Effector memory CD4-positive, alpha-beta T cell (primary cell): ENCODE measurements around the gene DDX3X.
"Not testable (repeated sequence)": the region's sequence is repeated elsewhere in the genome, so short reads cannot be mapped to it uniquely, and the experiment has no call there.

ENCODE experiments used
- DNase-seq, 3 donors: peaks; one replicate each; pipeline ENCODE4 v3.0.0-alpha.2; 2020
- H3K27ac ChIP-seq: 2 replicates; pipeline ENCODE4 v1.7.0; 2013; ENCODE audit warnings: mild to moderate bottlenecking, low read length, moderate library complexity; ENCODE audit not compliant: insufficient read depth, poor library complexity, severe bottlenecking
- H3K27me3 ChIP-seq: replicated peaks from 2 replicates; pipeline ENCODE4 v1.7.0; 2013; ENCODE audit warnings: mild to moderate bottlenecking, low read length; ENCODE audit not compliant: insufficient read depth, control insufficient read depth, poor library complexity, severe bottlenecking
- H3K36me3 ChIP-seq: 2 replicates; pipeline ENCODE4 v1.7.0; 2013; ENCODE audit warnings: mild to moderate bottlenecking, low read length, moderate library complexity; ENCODE audit not compliant: control insufficient read depth, insufficient read depth
- H3K4me1 ChIP-seq: 2 replicates; pipeline ENCODE4 v1.7.0; 2013; ENCODE audit warnings: low read length, mild to moderate bottlenecking; ENCODE audit not compliant: control insufficient read depth, insufficient read depth, poor library complexity, severe bottlenecking
- H3K4me3 ChIP-seq: 2 replicates; pipeline ENCODE4 v1.7.0; 2013; ENCODE audit warnings: low read length, low read depth, mild to moderate bottlenecking; ENCODE audit not compliant: insufficient read depth, poor library complexity, severe bottlenecking
- H3K9me3 ChIP-seq: 2 replicates; pipeline ENCODE4 v1.7.0; 2013; ENCODE audit warnings: mild to moderate bottlenecking, low read length, moderate library complexity; ENCODE audit not compliant: control insufficient read depth

Gene DDX3X

DNA sequence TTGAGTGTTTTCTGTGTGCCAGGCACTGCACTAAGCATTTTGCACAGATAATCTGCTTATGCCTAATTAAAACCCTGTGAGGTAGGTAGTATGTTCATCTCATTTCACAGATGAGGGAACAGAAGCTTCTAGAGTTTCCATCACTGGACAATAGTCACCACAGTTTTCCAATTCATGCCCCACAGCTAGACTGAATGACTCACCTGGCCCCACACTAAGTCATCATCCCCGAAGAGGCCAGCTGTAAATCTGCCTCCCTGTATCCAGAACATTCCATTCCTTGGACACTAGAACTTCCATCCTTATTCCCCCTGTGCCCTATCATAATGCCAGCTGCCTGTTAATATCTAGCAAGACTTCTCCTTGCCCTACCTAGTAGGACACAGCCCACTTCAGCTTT, 72.2 kb downstream of the DDX3X start:
- no peak for DNase-seq
- H3K4me1 ChIP-seq: no peaks in the 10 kb centered on the region
- H3K27me3 ChIP-seq: no peaks in the 10 kb centered on the region
- H3K27ac ChIP-seq: no peak overlapping the region
- no peak overlapping the region for H3K4me3 ChIP-seq
- H3K36me3 ChIP-seq: no peaks in the 10 kb centered on the region
- H3K9me3 ChIP-seq: no peaks in the 10 kb centered on the region

DNA sequence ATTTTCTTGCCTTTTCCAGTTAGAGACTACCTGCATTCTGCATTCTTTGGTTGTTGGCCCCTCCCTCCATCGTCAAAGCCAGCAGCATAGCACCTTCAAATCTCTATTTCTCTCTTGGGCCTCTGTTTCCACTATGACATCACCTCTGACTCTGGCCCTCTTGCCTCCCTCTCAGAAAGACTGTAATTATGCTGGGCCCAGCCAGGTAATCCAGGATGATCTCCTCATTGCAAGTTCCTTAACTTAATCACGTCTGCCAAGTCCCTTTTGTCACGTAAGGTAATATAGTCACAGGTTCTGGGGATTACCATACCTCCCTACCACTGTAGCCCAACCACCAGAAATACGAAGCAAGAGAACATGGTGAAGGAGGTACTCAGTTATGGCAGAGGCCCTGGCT, 73.9 kb downstream of the DDX3X start:
- Histone ChIP-seq H3K4me3 (no peak overlapping the region), H3K27me3 (no peaks in the 10 kb centered on the region), H3K9me3 (no peaks in the 10 kb centered on the region), H3K36me3 (no peaks in the 10 kb centered on the region), H3K4me1 (no peaks in the 10 kb centered on the region), H3K27ac (no peak overlapping the region)
- no peak for DNase-seq

DNA sequence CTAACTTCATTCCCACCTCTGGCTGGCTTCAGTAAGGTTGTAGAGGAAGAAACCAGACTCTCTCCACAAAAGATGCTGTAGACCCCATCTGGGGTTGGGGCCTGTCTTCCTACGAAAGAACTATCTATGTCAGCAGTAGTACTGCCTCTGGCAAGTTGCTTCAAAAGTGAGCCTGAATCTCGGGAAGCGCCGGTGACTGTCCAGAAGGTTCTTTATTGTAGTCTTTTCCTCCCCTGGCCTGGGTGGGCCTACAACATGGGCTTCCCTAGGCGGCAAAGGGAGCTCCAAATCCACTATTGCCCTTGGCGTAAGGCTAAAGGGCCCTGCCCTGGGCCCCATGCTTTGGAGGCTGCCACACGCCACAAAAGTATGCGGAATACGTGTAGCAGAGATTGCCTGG, 74.6 kb downstream of the DDX3X start:
- DNase-seq: no peak
- Histone ChIP-seq H3K4me3 (no peak overlapping the region), H3K9me3 (no peaks in the 10 kb centered on the region), H3K27me3 (no peaks in the 10 kb centered on the region), H3K27ac (no peak overlapping the region), H3K4me1 (no peaks in the 10 kb centered on the region), H3K36me3 (no peaks in the 10 kb centered on the region)

DNA sequence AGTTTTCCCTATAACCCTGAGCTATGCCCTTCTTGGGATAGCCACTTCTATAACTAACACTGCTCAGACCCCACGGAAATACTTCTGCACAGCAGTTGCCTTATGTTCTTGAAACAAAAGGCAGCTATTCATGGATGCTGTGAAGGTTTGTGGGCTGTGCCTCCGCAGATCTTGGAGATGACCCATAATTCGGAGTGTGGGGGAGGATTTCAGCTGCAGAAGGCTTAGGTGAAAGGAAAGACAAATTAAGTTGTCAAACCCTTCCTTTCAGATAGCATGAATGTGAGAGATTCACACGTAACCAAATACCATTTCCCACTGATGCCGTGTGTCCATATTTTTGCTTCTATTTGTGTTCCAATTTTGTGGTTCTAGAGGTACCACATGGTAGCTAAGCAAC, 75.0 kb downstream of the DDX3X start:
- Histone ChIP-seq H3K27ac (no peak overlapping the region), H3K4me1 (no peaks in the 10 kb centered on the region), H3K36me3 (no peaks in the 10 kb centered on the region), H3K27me3 (no peaks in the 10 kb centered on the region), H3K4me3 (no peak overlapping the region), H3K9me3 (no peaks in the 10 kb centered on the region)
- DNase-seq: no peak

DNA sequence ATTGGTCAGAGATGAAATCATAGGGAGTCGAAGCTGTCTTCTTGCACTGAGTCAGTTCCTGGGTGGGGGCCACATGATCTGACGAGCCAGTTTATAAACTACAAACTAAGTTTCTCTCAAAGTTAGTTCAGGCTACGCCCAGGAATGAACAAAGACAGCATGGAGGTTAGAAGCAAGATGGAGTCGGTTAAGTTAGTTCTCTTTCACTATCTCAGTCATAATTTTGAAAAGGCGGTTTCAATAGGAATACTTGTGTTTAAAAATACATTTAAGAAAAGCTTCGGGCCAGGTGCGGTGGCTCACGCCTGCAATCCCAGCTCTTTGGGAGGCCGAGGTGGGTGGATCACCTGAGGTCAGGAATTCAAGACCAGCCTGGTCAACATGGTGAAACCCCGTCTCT, 77.3 kb downstream of the DDX3X start:
- H3K36me3 ChIP-seq, DNase-seq, H3K4me3 ChIP-seq, H3K9me3 ChIP-seq, H3K27me3 ChIP-seq, H3K4me1 ChIP-seq, H3K27ac ChIP-seq: not testable (repeated sequence)

DNA sequence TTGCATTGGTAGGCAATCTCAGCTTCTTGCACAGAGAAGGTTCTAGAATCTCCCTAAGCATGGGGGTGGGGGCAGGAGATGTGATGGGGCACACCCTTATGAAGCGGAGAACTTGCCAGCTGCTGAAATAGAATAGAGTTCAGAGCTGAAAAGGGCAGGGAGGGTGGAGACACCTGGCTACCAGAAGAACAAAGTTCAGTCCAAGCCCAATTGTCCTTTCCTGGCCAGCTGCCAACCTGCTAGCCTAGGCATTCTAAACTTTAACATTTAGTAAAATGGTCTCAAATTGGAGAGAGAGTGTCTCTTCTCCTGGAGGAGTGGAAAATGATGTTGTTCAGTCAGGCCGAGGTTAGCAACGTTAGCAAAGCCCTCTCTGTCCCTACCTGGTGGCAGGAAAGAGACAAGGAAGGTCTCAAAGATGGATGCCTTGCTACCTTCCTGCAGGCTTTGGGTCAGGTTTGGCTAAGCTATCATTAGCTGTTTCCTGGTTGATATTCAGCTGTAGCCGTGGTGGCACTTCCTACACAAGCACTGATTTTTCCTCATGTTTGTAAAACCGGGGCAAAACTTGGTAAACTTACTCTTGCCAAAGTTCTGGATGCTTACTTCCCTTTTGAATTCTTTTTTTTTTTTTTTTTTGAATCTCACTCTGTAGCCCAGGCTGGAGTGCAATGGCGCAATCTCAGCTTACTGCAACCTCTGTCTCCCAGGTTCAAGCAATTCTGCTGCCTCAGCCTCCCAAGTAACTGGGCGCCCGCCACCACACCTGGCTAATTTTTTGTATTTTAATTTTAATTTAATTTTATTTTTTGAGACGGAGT, 78.5 kb downstream of the DDX3X start:
- no peak overlapping the region for H3K27ac ChIP-seq
- DNase-seq: no peak
- no peak overlapping the region for H3K4me3 ChIP-seq
- no peaks in the 10 kb centered on the region for H3K9me3 ChIP-seq
- H3K4me1 ChIP-seq: no peaks in the 10 kb centered on the region
- H3K27me3 ChIP-seq: no peaks in the 10 kb centered on the region
- H3K36me3 ChIP-seq: no peaks in the 10 kb centered on the region
